Measurements from ENCODE around the gene MDP1. TPM values are rescaled to one million over a fixed set of nuclear protein-coding genes. Genes with fewer than 3 reads are reported as not detected.

MDP1 gene
- total RNA-seq (ENCODE audit: insufficient read depth, low replicate concordance): 3.9 TPM

GRCh38 chr14:24215495-24216344 lies at the start of gene MDP1:
MDP1 (minus strand) TSS chr14:24216066; CDS start chr14:24215955, 111 bp downstream.
- DNase-seq (ENCODE audit: low spot score): peak; percentile 95

- DNase-seq (ENCODE audit: low spot score): peak; percentile 55
Observed at GRCh38 chr14:24264298-24264697, 48.4 kb upstream of the MDP1 start.

- DNase-seq (ENCODE audit: low spot score): no peak
Observed at GRCh38 chr14:24263848-24264247, 48.0 kb upstream of the MDP1 start.

- no peak for DNase-seq (ENCODE audit: low spot score)
Observed at GRCh38 chr14:24262821-24263733, 47.2 kb upstream of the MDP1 start, which contains the start of gene TGM1. TGM1 (minus strand) TSS chr14:24263177; CDS start chr14:24262352, 825 bp downstream.

GRCh38 chr14:24261969-24262327 lies 46.1 kb upstream of the MDP1 start:
- no peak for DNase-seq (ENCODE audit: low spot score)

- no peak for DNase-seq (ENCODE audit: low spot score)
Observed at GRCh38 chr14:24261256-24261968, 45.5 kb upstream of the MDP1 start.

- DNase-seq (ENCODE audit: low spot score): no peak
Observed at GRCh38 chr14:24260780-24261157, 44.9 kb upstream of the MDP1 start.

- no peak for DNase-seq (ENCODE audit: low spot score)
Observed at GRCh38 chr14:24260026-24260779, 44.3 kb upstream of the MDP1 start.

- DNase-seq (ENCODE audit: low spot score): peak; percentile 79
Observed at GRCh38 chr14:24259282-24260025, 43.6 kb upstream of the MDP1 start.

GRCh38 chr14:24258548-24259265 lies 42.8 kb upstream of the MDP1 start:
- DNase-seq (ENCODE audit: low spot score): no peak

- DNase-seq (ENCODE audit: low spot score): no peak
Observed at GRCh38 chr14:24258119-24258518, 42.3 kb upstream of the MDP1 start.

- no peak for DNase-seq (ENCODE audit: low spot score)
Observed at GRCh38 chr14:24256960-24257359, 41.1 kb upstream of the MDP1 start.

GRCh38 chr14:24255931-24256711 lies 40.3 kb upstream of the MDP1 start:
- no peak for DNase-seq (ENCODE audit: low spot score)

- no peak for DNase-seq (ENCODE audit: low spot score)
Observed at GRCh38 chr14:24255438-24255837, 39.6 kb upstream of the MDP1 start.

GRCh38 chr14:24254630-24255392 lies 38.9 kb upstream of the MDP1 start:
- DNase-seq (ENCODE audit: low spot score): no peak

GRCh38 chr14:24253936-24254335 lies 38.1 kb upstream of the MDP1 start:
- no peak for DNase-seq (ENCODE audit: low spot score)

GRCh38 chr14:24252289-24253124 lies 36.6 kb upstream of the MDP1 start:
- no peak for DNase-seq (ENCODE audit: low spot score)

All from umbilical cord (tissue), 2 donors.